Epidermal melanocyte (primary cell): ENCODE data around the gene HOXA9.

Experiments used
- DNase-seq: peaks from one replicate; pipeline ENCODE4 v3.0.0; 2011; ENCODE audit warnings: low spot score; ENCODE audit not compliant: insufficient read length

HOXA9 gene

GRCh38 chr7:27177795-27178320, 12.5 kb upstream of the HOXA9 start:
- peak; percentile 85 for DNase-seq

GRCh38 chr7:27176962-27177794, 11.8 kb upstream of the HOXA9 start:
- no peak for DNase-seq

DNA sequence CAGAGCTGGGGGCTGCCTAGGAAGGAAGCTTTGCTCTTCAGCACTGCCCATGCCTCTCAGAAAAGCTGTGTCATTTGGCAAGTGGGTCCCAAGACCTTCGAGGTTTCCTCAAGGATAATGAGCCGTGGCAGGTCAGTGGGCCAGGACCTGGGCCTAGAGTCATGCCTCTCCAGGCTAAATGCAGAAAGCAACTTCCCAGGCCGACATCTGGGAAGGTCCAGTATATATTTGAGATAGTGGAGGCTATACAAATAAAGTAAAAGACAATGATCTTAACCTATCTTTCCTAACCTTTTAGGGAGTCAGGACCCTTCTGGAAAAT, 11.1 kb upstream of the HOXA9 start:
- DNase-seq: no peak

DNA sequence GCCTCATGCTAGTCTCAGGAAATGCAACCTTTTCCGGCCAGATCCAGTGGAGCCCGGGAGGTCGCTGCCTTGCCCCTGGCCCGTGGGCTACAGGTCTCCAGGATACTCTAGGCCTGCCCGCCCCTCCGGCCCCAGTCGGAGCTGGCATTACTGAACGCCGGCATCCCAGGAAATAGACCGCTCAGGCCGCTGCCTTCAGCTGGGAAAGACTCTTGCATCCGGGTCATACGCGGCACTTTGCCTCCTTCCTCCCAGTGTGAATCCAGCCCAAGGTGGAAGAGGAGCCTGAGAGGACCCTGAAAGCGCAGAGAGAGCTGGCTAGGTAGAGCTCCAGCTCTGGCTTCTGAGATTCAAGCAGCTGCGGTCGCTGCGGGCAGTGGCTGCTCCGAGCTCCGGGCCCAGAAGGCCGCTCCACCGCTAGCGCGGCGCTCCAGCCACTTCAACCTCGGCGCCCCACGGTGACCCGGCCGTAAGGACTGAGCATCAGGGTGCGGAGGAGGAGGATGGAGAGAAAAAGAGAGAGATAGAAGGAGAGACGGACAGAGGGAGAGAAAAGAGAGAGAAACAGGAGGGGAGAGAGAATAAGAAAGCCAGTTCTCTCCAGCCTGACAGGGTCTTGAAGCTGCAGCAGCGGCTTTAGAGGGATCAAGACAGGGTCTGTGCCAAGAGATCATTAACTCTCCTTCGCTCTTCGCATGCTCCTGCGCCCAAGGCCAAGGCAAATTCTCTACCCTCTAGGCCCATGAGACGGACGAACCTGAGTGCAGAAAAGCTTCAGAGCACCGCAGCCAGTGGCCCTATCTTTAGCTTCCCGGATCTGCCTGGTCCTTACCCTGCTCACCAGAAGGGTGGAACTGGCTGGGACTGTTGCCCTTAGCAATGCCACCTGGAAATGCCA, 10.5 kb upstream of the HOXA9 start:
- DNase-seq: no peak

- no peak for DNase-seq
Observed at GRCh38 chr7:27174874-27175625, 9.7 kb upstream of the HOXA9 start.

DNA sequence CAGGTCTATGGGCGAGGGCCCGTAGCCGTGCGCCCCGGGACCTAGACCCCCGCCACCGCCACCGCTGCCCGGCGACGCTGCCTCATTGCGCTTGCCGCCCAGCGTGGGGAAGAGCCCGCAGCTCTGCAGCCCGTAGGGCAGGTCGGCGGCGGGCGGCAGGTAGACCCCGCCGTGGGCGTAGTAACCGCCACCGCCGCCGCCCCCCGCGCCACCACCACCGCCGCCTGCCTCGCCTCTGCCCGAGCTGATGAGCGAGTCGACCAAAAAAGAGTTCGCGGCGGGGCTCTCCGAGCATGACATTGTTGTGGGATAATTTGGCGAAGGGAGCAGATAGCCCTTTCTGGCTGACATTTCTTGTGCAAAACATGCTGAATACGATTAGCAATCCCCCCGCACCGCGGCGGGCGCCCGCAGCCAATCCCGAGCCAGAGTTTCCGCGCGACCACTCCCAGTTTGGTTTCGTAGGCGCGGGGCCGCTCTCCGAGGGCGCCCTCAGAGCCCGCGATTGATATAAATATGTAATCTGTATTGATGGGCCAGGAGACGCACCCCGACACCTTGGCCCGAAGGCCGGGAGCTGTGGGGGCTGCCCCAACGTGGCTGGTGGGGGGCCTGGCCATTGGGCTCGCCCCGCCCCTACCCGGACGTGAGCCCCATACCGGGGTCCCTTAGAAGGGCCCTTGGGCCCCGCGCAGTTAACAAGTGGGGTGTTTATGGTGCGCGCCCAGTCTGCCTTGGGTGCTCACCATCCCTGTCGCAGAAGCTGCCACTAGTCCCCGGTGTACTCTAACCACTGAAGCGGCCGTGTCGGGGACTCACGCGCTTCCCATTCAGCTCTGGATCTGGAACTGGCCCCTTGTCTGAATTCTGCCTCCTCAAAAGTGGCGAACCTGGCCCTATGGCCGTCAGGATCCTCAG, 8.9 kb upstream of the HOXA9 start, which contains the start of gene HOXA10:
Gene HOXA10, minus strand, starts transcription at position 365 of the 918 bp plus-strand sequence. Its CDS starts 14 bp downstream, at position 351.
- no peak for DNase-seq

- DNase-seq: no peak
Observed at GRCh38 chr7:27173511-27173955, 8.2 kb upstream of the HOXA9 start.

GRCh38 chr7:27172823-27173510, 7.6 kb upstream of the HOXA9 start:
- DNase-seq: no peak

- DNase-seq: no peak
Observed at GRCh38 chr7:27172315-27172774, 7.0 kb upstream of the HOXA9 start.

- DNase-seq: no peak
Observed at GRCh38 chr7:27171637-27172314, 6.4 kb upstream of the HOXA9 start.

GRCh38 chr7:27171325-27171636, 5.9 kb upstream of the HOXA9 start:
- no peak for DNase-seq

DNA sequence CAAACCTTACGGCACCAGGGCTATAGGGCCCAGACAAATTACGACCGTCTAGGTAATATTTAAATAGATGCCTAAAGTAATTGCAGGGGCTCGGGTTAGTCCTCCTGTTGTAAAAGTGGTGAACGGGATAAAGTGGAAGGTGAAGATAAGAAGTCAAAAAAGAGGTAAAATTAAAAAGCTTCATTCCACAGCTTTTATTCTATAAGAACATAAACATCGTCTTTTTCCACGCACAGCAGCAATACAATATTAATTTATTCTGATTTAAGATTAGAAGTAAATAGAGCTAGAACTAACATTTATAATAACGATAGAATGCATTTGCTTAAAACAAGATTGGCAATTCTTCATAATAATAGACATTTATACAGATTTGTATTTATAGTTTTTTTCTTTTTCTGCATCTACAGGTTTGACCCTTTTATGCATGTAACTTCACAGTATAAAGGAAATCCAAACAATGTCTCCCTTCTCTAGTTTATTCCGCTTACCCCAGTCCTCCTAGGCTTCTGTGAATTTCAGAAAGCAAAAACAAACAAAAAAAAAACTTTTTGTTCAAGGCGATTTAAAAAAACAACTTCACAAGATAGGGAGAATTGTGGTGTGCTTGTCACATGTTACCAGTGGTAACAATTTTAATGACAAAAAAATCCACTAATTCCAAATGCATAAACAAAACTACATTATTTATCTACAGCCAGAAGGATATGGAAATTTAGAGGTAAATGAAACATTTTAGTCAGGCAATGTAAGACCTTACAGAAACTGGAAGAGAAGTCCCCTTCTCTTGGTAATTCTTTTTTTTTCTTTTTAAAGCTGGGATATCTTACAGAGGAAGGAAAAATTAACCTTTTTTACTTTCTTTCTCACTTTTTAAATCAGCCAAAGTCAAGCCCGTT, 5.3 kb upstream of the HOXA9 start:
- DNase-seq: no peak

DNA sequence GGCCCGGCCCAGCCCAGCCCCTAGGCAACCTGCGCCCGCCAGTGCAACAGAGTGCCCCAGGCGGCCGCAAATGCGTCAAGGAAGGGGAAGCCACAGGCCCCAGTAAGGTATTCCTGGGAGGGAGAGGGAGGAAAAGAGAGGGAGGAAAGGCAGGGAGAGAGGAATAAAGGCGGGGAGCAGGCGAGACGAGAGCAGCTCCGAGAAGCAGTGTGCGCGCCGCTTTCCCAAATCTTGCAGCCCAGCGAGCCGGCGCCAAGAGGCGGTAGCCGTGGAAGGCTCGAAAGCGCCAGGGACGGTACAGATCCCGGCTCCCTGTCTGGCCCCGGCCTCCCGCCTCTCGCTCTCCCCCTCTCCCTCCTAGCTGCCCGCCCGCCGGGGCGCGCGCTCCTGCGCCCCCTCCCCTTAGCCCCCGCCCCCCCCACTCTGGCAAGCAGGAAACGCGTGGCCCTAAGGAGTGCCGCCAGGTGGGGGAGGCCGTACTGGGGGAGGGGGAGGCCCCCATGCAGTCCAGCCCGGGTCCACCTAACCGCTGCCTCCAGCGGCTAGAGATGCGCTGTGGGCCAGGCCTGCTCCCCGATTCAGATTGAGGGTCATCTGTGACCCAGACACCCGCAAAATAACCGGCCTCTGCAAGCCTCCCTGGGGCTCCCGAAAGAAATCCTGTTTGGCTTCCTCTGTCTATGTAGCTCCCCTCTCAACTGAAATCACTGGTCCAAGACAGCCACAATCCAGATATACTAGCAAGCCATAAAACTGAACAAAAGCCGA, 4.5 kb upstream of the HOXA9 start:
- no peak for DNase-seq

- no peak for DNase-seq
Observed at GRCh38 chr7:27168265-27168947, 3.1 kb upstream of the HOXA9 start.

DNA sequence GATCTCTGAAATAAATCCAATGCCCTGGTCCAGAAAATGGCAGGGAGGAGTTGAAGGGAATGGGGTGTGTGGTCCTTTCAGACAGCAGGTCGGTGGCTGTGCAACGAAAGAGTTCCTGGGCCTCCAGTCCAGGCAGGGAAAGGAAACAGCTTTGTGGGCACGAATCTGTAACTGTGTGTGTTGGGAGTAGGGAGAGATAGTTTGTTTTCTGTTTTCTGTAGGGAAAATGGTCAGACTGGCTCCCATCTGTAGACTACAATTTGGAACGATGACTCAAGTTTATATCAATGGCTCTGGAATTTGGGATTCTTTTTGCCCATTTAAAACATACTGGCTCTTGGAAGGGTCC, 2.6 kb upstream of the HOXA9 start:
- no peak for DNase-seq

- DNase-seq: no peak
Observed at GRCh38 chr7:27166531-27167505, 1.5 kb upstream of the HOXA9 start.
